GM12878 (cell line): ENCODE data around the gene PPP1R13B.

ENCODE experiments used
- BHLHE40 ChIP-seq, 2 experiments: fragments of 450-650 bp in 1 of 2; IDR thresholded peaks; 2 replicates each; pipeline ENCODE4 v1.6.1; 2011 to 2017; ENCODE audit warnings: low read depth in 2 of 2, borderline replicate concordance in 1 of 2, improper control_type of control experiment in 1 of 2, low read length in 1 of 2, mild to moderate bottlenecking in 1 of 2
- CBFB ChIP-seq: IDR thresholded peaks from 2 replicates; pipeline ENCODE4 v1.6.1; 2016; ENCODE audit warnings: antibody characterized with exemption, low read depth
- CTCF ChIP-seq, 3 experiments: IDR thresholded peaks in 2 of 3; conservative IDR thresholded peaks in 1 of 3; 2 replicates each; pipeline ENCODE4 v1.5.1; 2011; ENCODE audit warnings: low read depth in 3 of 3, low read length in 3 of 3, mild to moderate bottlenecking in 3 of 3, control low read depth in 2 of 3, moderate library complexity in 2 of 3, inconsistent platforms in 1 of 3, mixed read lengths in 1 of 3; ENCODE audit not compliant: control insufficient read depth in 2 of 3, insufficient read depth in 1 of 3; ENCODE audit errors: extremely low read depth in 1 of 3
- EZH2 ChIP-seq: IDR thresholded peaks from 2 replicates; pipeline ENCODE4 v1.6.1; 2012; ENCODE audit warnings: low read depth, mild to moderate bottlenecking, control low read depth, inconsistent platforms, low read length, borderline replicate concordance; ENCODE audit not compliant: control insufficient read depth
- GABPA ChIP-seq: IDR thresholded peaks from 2 replicates; pipeline ENCODE4 v1.6.1; 2014; ENCODE audit warnings: antibody characterized with exemption, low read depth, mild to moderate bottlenecking, inconsistent platforms
- IRF3 ChIP-seq: fragments of 450-650 bp; IDR thresholded peaks from 2 replicates; pipeline ENCODE4 v1.6.1; 2014; ENCODE audit warnings: mild to moderate bottlenecking
- RAD21 ChIP-seq: IDR thresholded peaks from 2 replicates; pipeline ENCODE4 v1.6.1; 2011; ENCODE audit warnings: mild to moderate bottlenecking, low read depth, low read length, moderate library complexity; ENCODE audit not compliant: insufficient read depth
- USF1 ChIP-seq: IDR thresholded peaks from 2 replicates; pipeline ENCODE4 v1.6.1; 2011; ENCODE audit warnings: borderline replicate concordance, low read depth, mild to moderate bottlenecking, moderate library complexity, mixed read lengths, low read length; ENCODE audit not compliant: insufficient read depth; ENCODE audit errors: extremely low read length
- ZNF274 ChIP-seq: IDR thresholded peaks from one replicate; pipeline ENCODE4 v1.8.0; 2011; ENCODE audit not compliant: insufficient read length, insufficient read depth
- TF ChIP-seq, protein P1 (sequence below): IDR thresholded peaks from 2 replicates; pipeline ENCODE4 v1.6.1; 2012; ENCODE audit warnings: low read depth, low read length, improper control_type of control experiment
- TF ChIP-seq, protein P2 (sequence below): IDR thresholded peaks from 2 replicates; pipeline ENCODE4 v1.6.1; 2012; ENCODE audit warnings: mild to moderate bottlenecking, low read depth, low read length
- TF ChIP-seq, protein P3 (sequence below): IDR thresholded peaks from 2 replicates; pipeline ENCODE4 v1.6.1; 2011; ENCODE audit warnings: low read depth, low read length, improper control_type of control experiment, borderline replicate concordance
- TF ChIP-seq, protein P4 (sequence below): fragments of 450-650 bp; IDR thresholded peaks from 2 replicates; pipeline ENCODE4 v1.6.1; 2017; ENCODE audit warnings: mild to moderate bottlenecking, low read depth, inconsistent platforms; ENCODE audit not compliant: poor library complexity, severe bottlenecking

DNA sequence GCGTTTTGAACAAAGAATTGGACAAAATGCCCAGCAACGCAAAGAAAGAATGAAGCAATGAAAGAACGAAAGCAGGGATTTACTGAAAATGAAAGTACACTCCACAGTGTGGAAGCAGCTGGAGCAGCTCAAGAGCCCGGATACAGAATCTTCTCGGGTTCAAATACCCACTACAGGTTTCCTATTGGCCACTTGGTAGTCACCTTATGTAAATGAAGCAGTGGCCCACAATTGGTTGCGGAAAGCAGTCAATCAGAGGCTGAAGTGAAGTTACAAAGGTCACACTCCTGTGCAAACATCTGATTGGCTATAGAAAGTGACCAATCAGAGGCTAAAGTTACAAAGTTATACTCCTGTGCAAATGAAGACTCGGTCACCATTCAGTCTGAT, 15.0 kb upstream of the PPP1R13B start:
- TF ChIP-seq, protein P1, sequence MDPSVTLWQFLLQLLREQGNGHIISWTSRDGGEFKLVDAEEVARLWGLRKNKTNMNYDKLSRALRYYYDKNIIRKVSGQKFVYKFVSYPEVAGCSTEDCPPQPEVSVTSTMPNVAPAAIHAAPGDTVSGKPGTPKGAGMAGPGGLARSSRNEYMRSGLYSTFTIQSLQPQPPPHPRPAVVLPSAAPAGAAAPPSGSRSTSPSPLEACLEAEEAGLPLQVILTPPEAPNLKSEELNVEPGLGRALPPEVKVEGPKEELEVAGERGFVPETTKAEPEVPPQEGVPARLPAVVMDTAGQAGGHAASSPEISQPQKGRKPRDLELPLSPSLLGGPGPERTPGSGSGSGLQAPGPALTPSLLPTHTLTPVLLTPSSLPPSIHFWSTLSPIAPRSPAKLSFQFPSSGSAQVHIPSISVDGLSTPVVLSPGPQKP = no peak
- TF ChIP-seq, protein P2, sequence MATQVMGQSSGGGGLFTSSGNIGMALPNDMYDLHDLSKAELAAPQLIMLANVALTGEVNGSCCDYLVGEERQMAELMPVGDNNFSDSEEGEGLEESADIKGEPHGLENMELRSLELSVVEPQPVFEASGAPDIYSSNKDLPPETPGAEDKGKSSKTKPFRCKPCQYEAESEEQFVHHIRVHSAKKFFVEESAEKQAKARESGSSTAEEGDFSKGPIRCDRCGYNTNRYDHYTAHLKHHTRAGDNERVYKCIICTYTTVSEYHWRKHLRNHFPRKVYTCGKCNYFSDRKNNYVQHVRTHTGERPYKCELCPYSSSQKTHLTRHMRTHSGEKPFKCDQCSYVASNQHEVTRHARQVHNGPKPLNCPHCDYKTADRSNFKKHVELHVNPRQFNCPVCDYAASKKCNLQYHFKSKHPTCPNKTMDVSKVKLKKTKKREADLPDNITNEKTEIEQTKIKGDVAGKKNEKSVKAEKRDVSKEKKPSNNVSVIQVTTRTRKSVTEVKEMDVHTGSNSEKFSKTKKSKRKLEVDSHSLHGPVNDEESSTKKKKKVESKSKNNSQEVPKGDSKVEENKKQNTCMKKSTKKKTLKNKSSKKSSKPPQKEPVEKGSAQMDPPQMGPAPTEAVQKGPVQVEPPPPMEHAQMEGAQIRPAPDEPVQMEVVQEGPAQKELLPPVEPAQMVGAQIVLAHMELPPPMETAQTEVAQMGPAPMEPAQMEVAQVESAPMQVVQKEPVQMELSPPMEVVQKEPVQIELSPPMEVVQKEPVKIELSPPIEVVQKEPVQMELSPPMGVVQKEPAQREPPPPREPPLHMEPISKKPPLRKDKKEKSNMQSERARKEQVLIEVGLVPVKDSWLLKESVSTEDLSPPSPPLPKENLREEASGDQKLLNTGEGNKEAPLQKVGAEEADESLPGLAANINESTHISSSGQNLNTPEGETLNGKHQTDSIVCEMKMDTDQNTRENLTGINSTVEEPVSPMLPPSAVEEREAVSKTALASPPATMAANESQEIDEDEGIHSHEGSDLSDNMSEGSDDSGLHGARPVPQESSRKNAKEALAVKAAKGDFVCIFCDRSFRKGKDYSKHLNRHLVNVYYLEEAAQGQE = no peak
- TF ChIP-seq CTCF (IDR thresholded peaks at IDR 0.05 in 2 of 3, conservative IDR thresholded peaks at IDR 0.05 in 1 of 3; ENCODE audit: control insufficient read depth in 2 of 3, extremely low read depth in 1 of 3, insufficient read depth in 1 of 3, low read depth in 3 of 3, low read length in 3 of 3) (no peak), RAD21 (no peak), EZH2 (no peak), GABPA (no peak), USF1 (no peak), CBFB (no peak), IRF3 (no peak), BHLHE40 (IDR thresholded peaks at IDR 0.05; ENCODE audit: borderline replicate concordance in 1 of 2, low read depth in 2 of 2, low read length in 1 of 2) (no peak), ZNF274 (no peak)
- TF ChIP-seq, protein P3, sequence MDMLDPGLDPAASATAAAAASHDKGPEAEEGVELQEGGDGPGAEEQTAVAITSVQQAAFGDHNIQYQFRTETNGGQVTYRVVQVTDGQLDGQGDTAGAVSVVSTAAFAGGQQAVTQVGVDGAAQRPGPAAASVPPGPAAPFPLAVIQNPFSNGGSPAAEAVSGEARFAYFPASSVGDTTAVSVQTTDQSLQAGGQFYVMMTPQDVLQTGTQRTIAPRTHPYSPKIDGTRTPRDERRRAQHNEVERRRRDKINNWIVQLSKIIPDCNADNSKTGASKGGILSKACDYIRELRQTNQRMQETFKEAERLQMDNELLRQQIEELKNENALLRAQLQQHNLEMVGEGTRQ = no peak
- TF ChIP-seq, protein P4, sequence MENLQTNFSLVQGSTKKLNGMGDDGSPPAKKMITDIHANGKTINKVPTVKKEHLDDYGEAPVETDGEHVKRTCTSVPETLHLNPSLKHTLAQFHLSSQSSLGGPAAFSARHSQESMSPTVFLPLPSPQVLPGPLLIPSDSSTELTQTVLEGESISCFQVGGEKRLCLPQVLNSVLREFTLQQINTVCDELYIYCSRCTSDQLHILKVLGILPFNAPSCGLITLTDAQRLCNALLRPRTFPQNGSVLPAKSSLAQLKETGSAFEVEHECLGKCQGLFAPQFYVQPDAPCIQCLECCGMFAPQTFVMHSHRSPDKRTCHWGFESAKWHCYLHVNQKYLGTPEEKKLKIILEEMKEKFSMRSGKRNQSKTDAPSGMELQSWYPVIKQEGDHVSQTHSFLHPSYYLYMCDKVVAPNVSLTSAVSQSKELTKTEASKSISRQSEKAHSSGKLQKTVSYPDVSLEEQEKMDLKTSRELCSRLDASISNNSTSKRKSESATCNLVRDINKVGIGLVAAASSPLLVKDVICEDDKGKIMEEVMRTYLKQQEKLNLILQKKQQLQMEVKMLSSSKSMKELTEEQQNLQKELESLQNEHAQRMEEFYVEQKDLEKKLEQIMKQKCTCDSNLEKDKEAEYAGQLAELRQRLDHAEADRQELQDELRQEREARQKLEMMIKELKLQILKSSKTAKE = no peak
